ENCODE data around the gene TBC1D24.

TBC1D24 gene

GRCh38 chr16:2450535-2450934 is 24.4 kb upstream of the TBC1D24 start:
- no peak for DNase-seq (ENCODE audit: low read depth)
- no peak overlapping the region for H3K4me3 ChIP-seq (ENCODE audit: low read depth, low read length)
- no peak for TF ChIP-seq CTCF (IDR thresholded peaks at IDR 0.05; ENCODE audit: control insufficient read depth, extremely low read depth, insufficient read depth)

GRCh38 chr16:2450975-2451381 is 23.9 kb upstream of the TBC1D24 start:
- no peak for DNase-seq (ENCODE audit: low read depth)
- H3K4me3 ChIP-seq (ENCODE audit: low read depth, low read length): no peak overlapping the region
- TF ChIP-seq CTCF (IDR thresholded peaks at IDR 0.05; ENCODE audit: control insufficient read depth, extremely low read depth, insufficient read depth): no peak

- no peak overlapping the region for H3K4me3 ChIP-seq (ENCODE audit: low read depth, low read length)
- DNase-seq (ENCODE audit: low read depth): no peak
- no peak for TF ChIP-seq CTCF (IDR thresholded peaks at IDR 0.05; ENCODE audit: control insufficient read depth, extremely low read depth, insufficient read depth)
These were observed 23.0 kb upstream of the TBC1D24 start for GRCh38 chr16:2451851-2452320.

- TF ChIP-seq CTCF (IDR thresholded peaks at IDR 0.05; ENCODE audit: control insufficient read depth, extremely low read depth, insufficient read depth): no peak
- DNase-seq (ENCODE audit: low read depth): no peak
- no peak overlapping the region for H3K4me3 ChIP-seq (ENCODE audit: low read depth, low read length)
These were observed 22.3 kb upstream of the TBC1D24 start for GRCh38 chr16:2452650-2453049.

- no peak for DNase-seq (ENCODE audit: low read depth)
- no peak overlapping the region for H3K4me3 ChIP-seq (ENCODE audit: low read depth, low read length)
- no peak for TF ChIP-seq CTCF (IDR thresholded peaks at IDR 0.05; ENCODE audit: control insufficient read depth, extremely low read depth, insufficient read depth)
These were observed 19.7 kb upstream of the TBC1D24 start for GRCh38 chr16:2455081-2455845.

GRCh38 chr16:2456551-2457153 is 18.3 kb upstream of the TBC1D24 start:
- TF ChIP-seq CTCF (IDR thresholded peaks at IDR 0.05; ENCODE audit: control insufficient read depth, extremely low read depth, insufficient read depth): no peak
- no peak overlapping the region for H3K4me3 ChIP-seq (ENCODE audit: low read depth, low read length)
- DNase-seq (ENCODE audit: low read depth): no peak
